ENCODE results near the gene MAML3. TPM values are rescaled to one million over a fixed set of nuclear protein-coding genes. Genes with fewer than 3 reads are reported as not detected.

Gene MAML3
- polyA plus RNA-seq, 1 donor (not counting 4 experiments of a cell fraction or from before 2014, with no cell fraction given), result 0.68 TPM

DNA sequence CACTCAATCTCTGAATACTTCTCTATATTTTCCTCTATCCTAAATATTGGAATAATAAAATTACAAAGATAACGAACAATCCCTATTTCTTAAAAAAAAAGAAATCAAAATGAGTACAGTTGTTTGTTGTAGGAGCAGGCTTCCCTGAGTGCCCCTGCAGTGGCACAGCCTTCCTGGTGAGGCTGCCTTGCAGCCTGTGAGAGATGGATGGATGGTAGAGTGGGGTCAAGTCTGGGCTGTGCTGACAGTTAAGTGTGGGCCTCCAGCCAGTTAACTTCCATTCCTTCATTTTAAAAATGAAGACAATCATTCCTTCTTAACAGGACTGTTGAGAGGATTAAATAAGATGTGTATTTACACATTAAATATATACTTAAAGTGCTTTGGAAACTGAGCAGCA is 351.5 kb downstream of the MAML3 start:
- Histone ChIP-seq H3K27ac (ENCODE audit: control insufficient read depth, insufficient read depth, low read length) (no peak overlapping the region), H3K9ac (ENCODE audit: control insufficient read depth, extremely low read depth, insufficient read depth, low read length) (no peak overlapping the region), H3K4me2 (ENCODE audit: control insufficient read depth, extremely low read depth, insufficient read depth, low read depth, low read length) (no peak overlapping the region), H3K36me3 (ENCODE audit: control insufficient read depth in 2 of 2, extremely low read depth in 1 of 2, insufficient read depth in 2 of 2, low read length in 2 of 2) (no peaks in the 10 kb centered on the region), H2AFZ (ENCODE audit: control insufficient read depth, low read length) (no peak overlapping the region), H3K4me1 (ENCODE audit: control insufficient read depth, extremely low read depth, insufficient read depth, low read length) (no peaks in the 10 kb centered on the region), H4K20me1 (ENCODE audit: control insufficient read depth, extremely low read depth, insufficient read depth, low read length) (no peaks in the 10 kb centered on the region), H3K4me3 (ENCODE audit: control insufficient read depth in 2 of 3, extremely low read depth in 1 of 3, insufficient read depth in 2 of 3, low read depth in 1 of 3, low read length in 3 of 3) (no peak overlapping the region), H3K27me3 (ENCODE audit: control insufficient read depth, extremely low read depth, insufficient read depth, low read length) (no peaks in the 10 kb centered on the region), H3K9me3 (ENCODE audit: control insufficient read depth, low read depth, low read length) (no peaks in the 10 kb centered on the region), H3K9me1 (ENCODE audit: control insufficient read depth, extremely low read depth, insufficient read depth, low read length) (no peaks in the 10 kb centered on the region), H3K79me2 (ENCODE audit: control insufficient read depth, insufficient read depth, low read length) (no peaks in the 10 kb centered on the region)
- TF ChIP-seq, protein P1, sequence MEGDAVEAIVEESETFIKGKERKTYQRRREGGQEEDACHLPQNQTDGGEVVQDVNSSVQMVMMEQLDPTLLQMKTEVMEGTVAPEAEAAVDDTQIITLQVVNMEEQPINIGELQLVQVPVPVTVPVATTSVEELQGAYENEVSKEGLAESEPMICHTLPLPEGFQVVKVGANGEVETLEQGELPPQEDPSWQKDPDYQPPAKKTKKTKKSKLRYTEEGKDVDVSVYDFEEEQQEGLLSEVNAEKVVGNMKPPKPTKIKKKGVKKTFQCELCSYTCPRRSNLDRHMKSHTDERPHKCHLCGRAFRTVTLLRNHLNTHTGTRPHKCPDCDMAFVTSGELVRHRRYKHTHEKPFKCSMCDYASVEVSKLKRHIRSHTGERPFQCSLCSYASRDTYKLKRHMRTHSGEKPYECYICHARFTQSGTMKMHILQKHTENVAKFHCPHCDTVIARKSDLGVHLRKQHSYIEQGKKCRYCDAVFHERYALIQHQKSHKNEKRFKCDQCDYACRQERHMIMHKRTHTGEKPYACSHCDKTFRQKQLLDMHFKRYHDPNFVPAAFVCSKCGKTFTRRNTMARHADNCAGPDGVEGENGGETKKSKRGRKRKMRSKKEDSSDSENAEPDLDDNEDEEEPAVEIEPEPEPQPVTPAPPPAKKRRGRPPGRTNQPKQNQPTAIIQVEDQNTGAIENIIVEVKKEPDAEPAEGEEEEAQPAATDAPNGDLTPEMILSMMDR (optimal IDR thresholded peaks at IDR 0.05 in 1 of 3, IDR thresholded peaks at IDR 0.05 in 1 of 3, conservative IDR thresholded peaks at IDR 0.05 in 1 of 3; ENCODE audit: extremely low read depth in 1 of 3, insufficient read depth in 2 of 3, low read length in 3 of 3), result no peak
- no peak for TF ChIP-seq EZH2 (IDR thresholded peaks at IDR 0.05; ENCODE audit: low read length)
- no peak for FAIRE-seq
- DNase-seq (ENCODE audit: low read depth, low spot score), result no peak
- dilution Hi-C loops (cut with MboI; ENCODE audit: extremely low pct_ligation_motif_present, low sequenced_read_pairs), result no loop called here

DNA sequence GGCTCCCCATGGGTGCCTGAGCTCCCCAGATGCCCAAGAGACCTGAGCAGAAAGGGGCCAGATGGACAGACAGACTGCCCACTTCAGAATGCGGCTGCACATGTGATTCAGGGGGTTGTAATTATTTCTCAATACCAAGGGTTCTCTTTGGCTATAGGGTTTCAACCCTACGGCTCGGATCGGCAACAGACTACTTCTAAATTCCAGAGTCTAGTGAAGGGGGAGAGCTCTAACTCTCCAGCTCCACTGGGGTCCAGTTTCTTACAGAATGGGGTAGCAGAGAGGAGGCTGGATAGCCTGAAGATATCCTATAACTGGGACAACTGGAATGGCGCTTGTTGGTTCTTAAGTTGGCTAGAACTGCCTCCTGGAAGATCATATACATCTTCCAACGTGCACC is 352.1 kb downstream of the MAML3 start:
- H3K36me3 ChIP-seq (ENCODE audit: control insufficient read depth in 2 of 2, extremely low read depth in 1 of 2, insufficient read depth in 2 of 2, low read length in 2 of 2), result no peaks in the 10 kb centered on the region
- H3K9me1 ChIP-seq (ENCODE audit: control insufficient read depth, extremely low read depth, insufficient read depth, low read length), result no peaks in the 10 kb centered on the region
- no peak overlapping the region for H3K9ac ChIP-seq (ENCODE audit: control insufficient read depth, extremely low read depth, insufficient read depth, low read length)
- FAIRE-seq, result no peak
- no peak overlapping the region for H2AFZ ChIP-seq (ENCODE audit: control insufficient read depth, low read length)
- TF ChIP-seq, protein P1 (optimal IDR thresholded peaks at IDR 0.05 in 1 of 3, IDR thresholded peaks at IDR 0.05 in 1 of 3, conservative IDR thresholded peaks at IDR 0.05 in 1 of 3; ENCODE audit: extremely low read depth in 1 of 3, insufficient read depth in 2 of 3, low read length in 3 of 3), result no peak
- dilution Hi-C loops (cut with MboI; ENCODE audit: extremely low pct_ligation_motif_present, low sequenced_read_pairs), result no loop called here
- DNase-seq (ENCODE audit: low read depth, low spot score), result no peak
- H3K27ac ChIP-seq (ENCODE audit: control insufficient read depth, insufficient read depth, low read length), result no peak overlapping the region
- no peaks in the 10 kb centered on the region for H3K4me1 ChIP-seq (ENCODE audit: control insufficient read depth, extremely low read depth, insufficient read depth, low read length)
- H3K4me3 ChIP-seq (ENCODE audit: control insufficient read depth in 2 of 3, extremely low read depth in 1 of 3, insufficient read depth in 2 of 3, low read depth in 1 of 3, low read length in 3 of 3), result no peak overlapping the region
- no peaks in the 10 kb centered on the region for H3K27me3 ChIP-seq (ENCODE audit: control insufficient read depth, extremely low read depth, insufficient read depth, low read length)
- no peak overlapping the region for H3K4me2 ChIP-seq (ENCODE audit: control insufficient read depth, extremely low read depth, insufficient read depth, low read depth, low read length)
- no peaks in the 10 kb centered on the region for H4K20me1 ChIP-seq (ENCODE audit: control insufficient read depth, extremely low read depth, insufficient read depth, low read length)
- no peaks in the 10 kb centered on the region for H3K79me2 ChIP-seq (ENCODE audit: control insufficient read depth, insufficient read depth, low read length)
- no peaks in the 10 kb centered on the region for H3K9me3 ChIP-seq (ENCODE audit: control insufficient read depth, low read depth, low read length)
